Measurements from ENCODE around the gene BBS12. TPM values are rescaled to one million over a fixed set of nuclear protein-coding genes. Genes with fewer than 3 reads are reported as not detected.

The BBS12 gene
- total and polyA plus RNA-seq, 9 of the 15 experiments (the other 6 are each of a cell fraction or from before 2014, with no cell fraction given), result 2.7 to 6.5 (median 3.3) TPM

DNA sequence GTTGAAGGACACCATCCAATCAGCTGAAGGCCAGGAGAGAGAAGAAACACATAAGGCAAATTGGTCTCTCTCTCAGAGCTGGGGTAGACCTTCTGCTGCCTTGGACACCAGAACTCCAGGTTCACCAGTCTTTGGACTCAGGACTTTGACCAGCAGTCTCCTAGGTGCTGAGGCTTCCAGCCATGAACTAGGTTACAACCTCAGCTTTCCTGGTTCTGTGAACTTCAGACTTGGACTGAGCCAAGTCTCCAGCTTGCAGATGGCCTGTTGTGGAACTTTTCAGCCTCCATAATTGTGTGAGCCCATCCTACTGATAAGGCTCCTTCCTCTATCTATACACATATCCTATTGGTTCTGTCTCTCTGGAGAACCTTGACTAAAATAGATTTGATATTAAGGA is 20.6 kb upstream of the BBS12 start:
- no peaks in the 10 kb centered on the region for H3K36me3 ChIP-seq (ENCODE audit: control insufficient read depth, insufficient read depth, low read length)
- no peak overlapping the region for H3K4me3 ChIP-seq
- H3K27ac ChIP-seq (ENCODE audit: extremely low read depth, low read depth, low read length), result 0 out of 3 replicates have a peak overlapping the region, but pooled peaks have one; percentile 4
- 0 out of 4 replicates have a peak overlapping the region, but pooled peaks of 1 of the 2 experiments have one; percentile 4 for H3K9ac ChIP-seq (ENCODE audit: insufficient read depth in 1 of 2, low read depth in 2 of 2, low read length in 2 of 2)
- H3K79me2 ChIP-seq (ENCODE audit: control insufficient read depth, insufficient read depth, low read length), result no peaks in the 10 kb centered on the region
- in situ Hi-C loops (cut with MboI) (loop anchor here (5.0 kb wide), 1 partner anchor 110 kb away; no protein-coding TSS in a partner anchor), intact Hi-C loops (cut with micrococcal nuclease) (loop anchor here (10.0 kb wide), 1 partner anchor 47 kb away; no protein-coding TSS in a partner anchor)
- H3K9me1 ChIP-seq (ENCODE audit: control insufficient read depth, insufficient read depth, low read length), result no peaks in the 10 kb centered on the region
- no peaks in the 10 kb centered on the region for H4K20me1 ChIP-seq (replicated peaks; ENCODE audit: control insufficient read depth, insufficient read depth, low read length)
- TF ChIP-seq, protein P1, sequence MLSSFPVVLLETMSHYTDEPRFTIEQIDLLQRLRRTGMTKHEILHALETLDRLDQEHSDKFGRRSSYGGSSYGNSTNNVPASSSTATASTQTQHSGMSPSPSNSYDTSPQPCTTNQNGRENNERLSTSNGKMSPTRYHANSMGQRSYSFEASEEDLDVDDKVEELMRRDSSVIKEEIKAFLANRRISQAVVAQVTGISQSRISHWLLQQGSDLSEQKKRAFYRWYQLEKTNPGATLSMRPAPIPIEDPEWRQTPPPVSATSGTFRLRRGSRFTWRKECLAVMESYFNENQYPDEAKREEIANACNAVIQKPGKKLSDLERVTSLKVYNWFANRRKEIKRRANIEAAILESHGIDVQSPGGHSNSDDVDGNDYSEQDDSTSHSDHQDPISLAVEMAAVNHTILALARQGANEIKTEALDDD (IDR thresholded peaks at IDR 0.05), result 0 out of 2 replicates have a peak, but pooled peaks have one; percentile 20
- TF ChIP-seq NR2C1 (IDR thresholded peaks at IDR 0.05) (no peak), NR2C1 (tag; IDR thresholded peaks at IDR 0.05) (no peak)
- no peak for FAIRE-seq
- ATAC-seq, result peak; percentile 36
- DNase-seq (ENCODE audit: extremely low read depth in 1 of 4, low spot score in 3 of 4), result no peak
- peaks cover 4 to 29% of the 10 kb centered on the region in 2 experiments for H3K4me1 ChIP-seq (replicated peaks in 1 of 2; ENCODE audit: control insufficient read depth in 2 of 2, insufficient read depth in 2 of 2, low read length in 2 of 2)
- H2AFZ ChIP-seq (ENCODE audit: low read depth, low read length), result peak overlapping the region; percentile 22
- BruUV-seq (replicated peaks), result no TSS peak
- no peaks in the 10 kb centered on the region for H3K9me3 ChIP-seq (replicated peaks; ENCODE audit: control insufficient read depth, insufficient read depth, low read depth, low read length)
- H3K4me2 ChIP-seq (ENCODE audit: insufficient read depth, low read length), result no peak overlapping the region
- CTCF ChIA-PET (ENCODE audit: low intra/inter-chr PET ratio), result no interaction called here
- no peaks in the 10 kb centered on the region; a peak in 1 of 5 replicates for H3K27me3 ChIP-seq (ENCODE audit: control insufficient read depth in 2 of 2, insufficient read depth in 2 of 2, low read length in 2 of 2)
- POLR2A ChIA-PET, result interaction anchor here (0.8 to 1.3 kb wide), 4 partner anchors 8 to 12 kb away, joined by 3 to 5 read pairs (median 3); no protein-coding TSS in a partner anchor

DNA sequence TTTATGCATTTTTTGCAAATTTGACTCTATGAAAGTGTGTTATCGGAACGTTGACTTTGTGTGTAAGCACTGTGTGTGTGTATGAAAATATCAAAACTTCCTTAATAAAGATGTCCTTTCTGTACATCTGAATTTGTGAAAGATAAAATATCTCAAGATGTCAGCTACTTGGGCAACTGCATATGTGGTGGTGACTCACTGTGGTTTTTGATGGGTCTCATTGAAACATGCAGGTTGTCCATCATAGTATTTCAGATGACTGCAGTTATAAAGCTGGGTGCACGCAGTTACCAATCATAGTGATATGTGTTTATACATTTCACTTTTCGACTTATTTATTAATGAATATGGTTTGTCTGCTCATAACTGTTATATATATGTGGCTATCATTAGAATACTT is 19.7 kb upstream of the BBS12 start:
- no peak overlapping the region for H3K4me2 ChIP-seq (ENCODE audit: insufficient read depth, low read length)
- H3K27me3 ChIP-seq (ENCODE audit: control insufficient read depth in 2 of 2, insufficient read depth in 2 of 2, low read length in 2 of 2), result no peaks in the 10 kb centered on the region; a peak in 1 of 5 replicates
- H3K9me1 ChIP-seq (ENCODE audit: control insufficient read depth, insufficient read depth, low read length), result no peaks in the 10 kb centered on the region
- CTCF ChIA-PET (ENCODE audit: low intra/inter-chr PET ratio), result no interaction called here
- no peak overlapping the region for H3K9ac ChIP-seq (ENCODE audit: insufficient read depth in 1 of 2, low read depth in 2 of 2, low read length in 2 of 2)
- in situ Hi-C loops (cut with MboI) (loop anchor here (5.0 kb wide), 1 partner anchor 110 kb away; no protein-coding TSS in a partner anchor), intact Hi-C loops (cut with micrococcal nuclease) (loop anchor here (10.0 kb wide), 1 partner anchor 48 kb away; no protein-coding TSS in a partner anchor)
- DNase-seq (ENCODE audit: extremely low read depth in 1 of 4, low spot score in 3 of 4), result peak in 1 of 4 experiments; percentile 51
- peak; percentile 47; the same call in 2 of the 3 replicates for ATAC-seq
- no peaks in the 10 kb centered on the region for H3K79me2 ChIP-seq (ENCODE audit: control insufficient read depth, insufficient read depth, low read length)
- peaks cover 4 to 29% of the 10 kb centered on the region in 2 experiments for H3K4me1 ChIP-seq (replicated peaks in 1 of 2; ENCODE audit: control insufficient read depth in 2 of 2, insufficient read depth in 2 of 2, low read length in 2 of 2)
- peak; percentile 32 for FAIRE-seq
- 33% methylated on average over 4 of the region's 4 CpGs for WGBS (ENCODE audit: insufficient coverage, low coverage, missing lambda C conversion rate)
- no peaks in the 10 kb centered on the region for H3K36me3 ChIP-seq (ENCODE audit: control insufficient read depth, insufficient read depth, low read length)
- H3K9me3 ChIP-seq (replicated peaks; ENCODE audit: control insufficient read depth, insufficient read depth, low read depth, low read length), result no peaks in the 10 kb centered on the region
- H2AFZ ChIP-seq (ENCODE audit: low read depth, low read length), result no peak overlapping the region
- no peaks in the 10 kb centered on the region for H4K20me1 ChIP-seq (replicated peaks; ENCODE audit: control insufficient read depth, insufficient read depth, low read length)
- H3K27ac ChIP-seq (ENCODE audit: extremely low read depth, low read depth, low read length), result no peak overlapping the region; the same call in 2 of the 3 replicates
- POLR2A ChIA-PET, result interaction anchor here (0.6 to 1.3 kb wide), 4 partner anchors 8 to 20 kb away, joined by 3 to 5 read pairs (median 3); partner anchors contain the start of gene BBS12
- BruUV-seq (replicated peaks), result no TSS peak
- no peak overlapping the region for H3K4me3 ChIP-seq
- peak; percentile 62 for TF ChIP-seq MEIS2 (IDR thresholded peaks at IDR 0.05; ENCODE audit: partially characterized antibody)
- TF ChIP-seq, protein P2, sequence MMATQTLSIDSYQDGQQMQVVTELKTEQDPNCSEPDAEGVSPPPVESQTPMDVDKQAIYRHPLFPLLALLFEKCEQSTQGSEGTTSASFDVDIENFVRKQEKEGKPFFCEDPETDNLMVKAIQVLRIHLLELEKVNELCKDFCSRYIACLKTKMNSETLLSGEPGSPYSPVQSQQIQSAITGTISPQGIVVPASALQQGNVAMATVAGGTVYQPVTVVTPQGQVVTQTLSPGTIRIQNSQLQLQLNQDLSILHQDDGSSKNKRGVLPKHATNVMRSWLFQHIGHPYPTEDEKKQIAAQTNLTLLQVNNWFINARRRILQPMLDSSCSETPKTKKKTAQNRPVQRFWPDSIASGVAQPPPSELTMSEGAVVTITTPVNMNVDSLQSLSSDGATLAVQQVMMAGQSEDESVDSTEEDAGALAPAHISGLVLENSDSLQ (IDR thresholded peaks at IDR 0.05), result peak; percentile 67
- TF ChIP-seq JUN (IDR thresholded peaks at IDR 0.05; ENCODE audit: borderline replicate concordance, low read depth, low read length), result 0 out of 2 replicates have a peak, but pooled peaks have one; percentile 17
- TF ChIP-seq JUN (CRISPR knock-in tag; IDR thresholded peaks at IDR 0.05; ENCODE audit: borderline replicate concordance), result no peak
- TF ChIP-seq, protein P3, sequence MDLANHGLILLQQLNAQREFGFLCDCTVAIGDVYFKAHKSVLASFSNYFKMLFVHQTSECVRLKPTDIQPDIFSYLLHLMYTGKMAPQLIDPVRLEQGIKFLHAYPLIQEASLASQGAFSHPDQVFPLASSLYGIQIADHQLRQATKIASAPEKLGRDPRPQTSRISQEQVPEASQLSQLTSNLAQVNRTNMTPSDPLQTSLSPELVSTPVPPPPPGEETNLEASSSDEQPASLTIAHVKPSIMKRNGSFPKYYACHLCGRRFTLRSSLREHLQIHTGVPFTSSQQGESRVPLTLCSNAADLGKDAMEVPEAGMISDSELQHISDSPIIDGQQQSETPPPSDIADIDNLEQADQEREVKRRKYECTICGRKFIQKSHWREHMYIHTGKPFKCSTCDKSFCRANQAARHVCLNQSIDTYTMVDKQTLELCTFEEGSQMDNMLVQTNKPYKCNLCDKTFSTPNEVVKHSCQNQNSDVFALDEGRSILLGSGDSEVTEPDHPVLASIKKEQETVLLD (IDR thresholded peaks at IDR 0.05), result no peak
- 0 out of 2 replicates have a peak, but pooled peaks have one; percentile 32 for TF ChIP-seq ARID1B (IDR thresholded peaks at IDR 0.05)
- no peak for TF ChIP-seq NR2F6 (CRISPR knock-in tag; IDR thresholded peaks at IDR 0.05)
- no peak for TF ChIP-seq ZNF561 (CRISPR knock-in tag; conservative IDR thresholded peaks at IDR 0.05)
- 0 out of 2 replicates have a peak, but pooled peaks have one; percentile 5 for TF ChIP-seq CREM (IDR thresholded peaks at IDR 0.05; ENCODE audit: low read depth)
- peak; percentile 42; the same call in 1 of the 2 replicates for TF ChIP-seq SMARCE1 (IDR thresholded peaks at IDR 0.05)

All from K562 (cell line).